WI38 (cell line): ENCODE results near the gene IGF2BP3.

Source experiments
- H3K4me3 ChIP-seq: 2 replicates; pipeline ENCODE4 v1.5.1; 2011; ENCODE audit warnings: low read depth, mild to moderate bottlenecking, control low read depth, low read length
- CTCF ChIP-seq: IDR thresholded peaks from 2 replicates; pipeline ENCODE4 v1.5.1; 2012; ENCODE audit warnings: low read depth, mild to moderate bottlenecking, control low read depth, low read length

IGF2BP3 gene

GRCh38 chr7:23293500-23294073 lies 176.7 kb downstream of the IGF2BP3 start:
- TF ChIP-seq CTCF = no peak
- no peak overlapping the region for H3K4me3 ChIP-seq

GRCh38 chr7:23292623-23293022 lies 177.7 kb downstream of the IGF2BP3 start:
- no peak for TF ChIP-seq CTCF
- no peak overlapping the region for H3K4me3 ChIP-seq

- no peak overlapping the region for H3K4me3 ChIP-seq
- TF ChIP-seq CTCF = no peak
These were observed 178.2 kb downstream of the IGF2BP3 start for GRCh38 chr7:23291957-23292560.

GRCh38 chr7:23290993-23291392 lies 179.3 kb downstream of the IGF2BP3 start:
- H3K4me3 ChIP-seq = no peak overlapping the region
- no peak for TF ChIP-seq CTCF

GRCh38 chr7:23287612-23288011 lies 182.7 kb downstream of the IGF2BP3 start:
- no peak for TF ChIP-seq CTCF
- no peak overlapping the region for H3K4me3 ChIP-seq

GRCh38 chr7:23285657-23286646 lies 184.3 kb downstream of the IGF2BP3 start:
- no peak overlapping the region for H3K4me3 ChIP-seq
- no peak for TF ChIP-seq CTCF

- TF ChIP-seq CTCF = no peak
- no peak overlapping the region for H3K4me3 ChIP-seq
These were observed 185.4 kb downstream of the IGF2BP3 start for GRCh38 chr7:23284871-23285270.
